ENCODE results near the gene KL.

KL gene

GRCh38 chr13:33016414-33017322 lies at the start of gene KL:
Gene KL, plus strand, starts transcription at chr13:33016423. Its CDS starts 18 bp downstream, at chr13:33016441.
- no peak for DNase-seq (ENCODE audit: low spot score)

DNA sequence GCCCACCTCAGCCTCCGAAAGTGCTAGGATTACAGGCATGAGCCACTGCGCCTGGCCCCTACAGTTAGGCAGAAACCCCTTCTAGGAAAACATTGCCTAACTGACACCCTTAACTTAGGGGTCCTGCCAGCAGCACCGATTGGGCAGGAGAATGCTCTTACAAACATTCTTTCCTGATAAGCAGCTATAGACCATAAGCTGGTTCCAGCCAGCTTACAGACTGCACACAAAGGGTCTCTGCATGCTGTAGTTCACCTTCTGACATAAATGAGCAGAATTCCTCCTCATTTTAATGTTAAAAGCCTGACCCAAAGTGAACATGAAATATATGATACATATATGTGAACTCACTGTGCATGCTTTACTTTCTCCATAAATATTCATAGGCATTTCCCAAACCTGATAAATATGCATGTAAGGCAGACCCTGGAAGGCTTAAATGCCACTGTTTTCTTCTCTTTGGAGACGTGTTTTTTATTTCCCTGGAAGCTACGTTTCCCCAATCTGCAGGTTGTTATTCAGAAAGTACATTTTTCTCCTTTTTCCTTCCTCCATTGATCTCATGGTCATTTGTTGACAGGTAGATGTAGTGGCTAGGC lies 48.5 kb upstream of the KL start:
- no peak for DNase-seq (ENCODE audit: low spot score)

GRCh38 chr13:32968316-32968715 lies 47.9 kb upstream of the KL start:
- no peak for DNase-seq (ENCODE audit: low spot score)

DNA sequence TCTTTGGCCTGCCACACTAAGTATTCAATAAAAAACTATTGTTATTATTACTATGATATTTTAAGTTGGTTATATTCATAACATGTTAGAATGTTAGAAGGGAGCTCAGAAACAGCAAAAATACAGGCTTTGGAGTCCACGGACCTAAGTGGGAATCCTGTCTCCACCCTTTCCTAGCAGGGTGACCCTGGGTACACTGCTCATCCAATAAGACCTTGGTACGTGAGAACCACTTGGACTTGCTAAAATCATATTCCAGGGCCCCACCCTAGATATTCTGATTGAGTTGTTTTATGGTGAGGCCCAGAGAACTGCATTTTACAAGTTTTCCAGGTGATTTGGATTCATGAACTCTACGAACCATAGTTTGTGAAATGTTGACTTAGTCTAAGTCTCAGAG lies 47.4 kb upstream of the KL start:
- DNase-seq (ENCODE audit: low spot score): no peak

GRCh38 chr13:32969516-32969941 lies 46.7 kb upstream of the KL start:
- peak; percentile 67 for DNase-seq (ENCODE audit: low spot score)

GRCh38 chr13:32976056-32976805 lies 40.0 kb upstream of the KL start:
- DNase-seq (ENCODE audit: low spot score): no peak

DNA sequence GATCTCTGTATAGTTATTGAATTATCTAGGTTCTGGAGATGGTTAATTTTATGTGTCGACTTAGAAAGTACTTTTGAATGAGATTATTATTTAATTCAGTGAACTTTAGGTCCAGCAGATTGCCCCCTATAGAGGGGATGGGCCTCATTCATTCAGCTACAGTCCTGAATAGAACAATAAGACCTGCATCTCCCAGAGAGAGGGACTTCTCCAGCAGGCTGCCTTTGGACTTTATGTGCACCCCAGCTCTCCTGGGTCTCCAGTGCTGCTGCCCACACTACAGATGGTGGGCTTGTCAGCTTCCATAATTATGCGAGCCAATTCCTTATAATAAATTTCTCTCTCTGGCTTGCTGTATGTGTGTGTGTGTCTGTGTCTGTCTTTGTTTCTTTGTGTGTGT lies 39.3 kb upstream of the KL start:
- no peak for DNase-seq (ENCODE audit: low spot score)

- DNase-seq (ENCODE audit: low spot score): no peak
These were observed 38.9 kb upstream of the KL start for GRCh38 chr13:32977321-32977720.

DNA sequence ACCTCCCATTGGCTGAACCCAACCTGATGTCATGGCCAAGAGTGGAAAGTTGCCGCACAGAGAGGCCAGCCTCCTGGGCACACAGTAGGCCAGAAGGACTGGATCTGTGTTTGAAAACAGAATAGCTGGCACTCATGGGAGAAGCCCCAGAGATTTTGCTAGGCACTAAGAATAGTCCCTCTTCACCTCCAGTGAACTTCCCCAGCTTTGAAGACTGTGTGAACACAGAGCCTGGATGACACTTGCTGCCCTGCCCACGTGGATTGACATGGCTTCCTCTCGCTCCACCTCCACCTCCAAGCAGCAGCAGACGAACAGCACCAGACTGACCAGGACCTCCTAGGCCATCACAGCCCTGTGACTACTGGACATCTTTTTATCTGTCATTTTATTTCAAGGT lies 37.9 kb upstream of the KL start:
- DNase-seq (ENCODE audit: low spot score): no peak

- no peak for DNase-seq (ENCODE audit: low spot score)
These were observed 33.2 kb upstream of the KL start for GRCh38 chr13:32983058-32983457.

GRCh38 chr13:32984857-32985626 lies 31.2 kb upstream of the KL start:
- no peak for DNase-seq (ENCODE audit: low spot score)

- no peak for DNase-seq (ENCODE audit: low spot score)
These were observed 29.7 kb upstream of the KL start for GRCh38 chr13:32986552-32986951.

- no peak for DNase-seq (ENCODE audit: low spot score)
These were observed 28.8 kb upstream of the KL start for GRCh38 chr13:32987462-32987861.

DNA sequence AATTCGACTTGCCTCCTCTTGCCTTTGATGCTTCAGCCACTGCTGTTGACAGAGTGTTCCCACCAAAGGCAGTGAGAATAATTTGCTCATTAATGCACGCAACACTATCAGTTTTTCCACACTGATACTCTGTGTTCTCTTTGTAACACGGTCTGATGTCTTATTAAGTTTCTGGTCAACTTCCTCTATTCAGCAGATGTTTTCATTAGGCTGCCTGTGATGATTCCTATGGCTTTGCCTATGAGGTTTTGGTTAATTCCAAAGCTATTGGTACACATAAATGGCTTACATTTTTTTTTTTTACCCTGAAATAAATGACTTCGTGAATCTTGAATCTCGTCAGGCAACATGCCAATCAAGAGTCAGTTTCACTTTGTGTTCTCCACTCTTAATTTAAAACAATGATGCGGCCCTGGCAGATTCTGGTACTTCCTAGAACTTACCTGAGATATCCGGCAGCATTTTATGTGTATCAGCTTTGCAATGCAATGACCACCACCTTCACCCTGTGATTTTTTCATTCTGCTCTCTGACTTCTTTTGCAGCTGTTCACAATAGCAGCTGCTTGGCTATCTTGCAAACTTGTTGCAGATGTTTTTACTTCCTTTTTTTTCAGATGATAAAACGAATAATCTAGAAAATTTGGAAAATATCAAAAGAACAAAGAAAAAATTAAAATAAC lies 27.5 kb upstream of the KL start:
- no peak for DNase-seq (ENCODE audit: low spot score)

GRCh38 chr13:32989290-32989667 lies 26.9 kb upstream of the KL start:
- no peak for DNase-seq (ENCODE audit: low spot score)

DNA sequence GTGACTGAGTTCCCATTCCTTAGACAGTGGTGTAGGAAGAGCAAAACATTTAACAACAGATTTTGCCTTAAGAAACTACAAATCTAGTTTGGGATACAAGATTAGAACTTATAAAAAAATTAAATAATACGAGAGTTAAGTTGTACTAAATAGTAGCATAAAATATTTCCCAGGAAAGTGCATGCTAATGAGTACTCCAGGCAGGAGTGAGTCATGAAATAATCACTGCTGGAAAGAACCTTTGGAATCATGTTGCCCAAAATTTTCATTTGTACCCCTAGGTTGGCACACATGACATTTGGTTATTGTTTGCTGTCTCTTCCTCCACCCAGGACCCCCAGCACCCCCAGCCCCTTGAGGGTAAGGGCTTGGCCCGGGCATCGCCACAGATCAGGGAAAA lies 26.3 kb upstream of the KL start:
- no peak for DNase-seq (ENCODE audit: low spot score)

GRCh38 chr13:32993145-32993544 lies 23.1 kb upstream of the KL start:
- no peak for DNase-seq (ENCODE audit: low spot score)

GRCh38 chr13:32997399-32997798 lies 18.8 kb upstream of the KL start:
- no peak for DNase-seq (ENCODE audit: low spot score)

GRCh38 chr13:32998966-32999365 lies 17.3 kb upstream of the KL start:
- DNase-seq (ENCODE audit: low spot score): no peak

DNA sequence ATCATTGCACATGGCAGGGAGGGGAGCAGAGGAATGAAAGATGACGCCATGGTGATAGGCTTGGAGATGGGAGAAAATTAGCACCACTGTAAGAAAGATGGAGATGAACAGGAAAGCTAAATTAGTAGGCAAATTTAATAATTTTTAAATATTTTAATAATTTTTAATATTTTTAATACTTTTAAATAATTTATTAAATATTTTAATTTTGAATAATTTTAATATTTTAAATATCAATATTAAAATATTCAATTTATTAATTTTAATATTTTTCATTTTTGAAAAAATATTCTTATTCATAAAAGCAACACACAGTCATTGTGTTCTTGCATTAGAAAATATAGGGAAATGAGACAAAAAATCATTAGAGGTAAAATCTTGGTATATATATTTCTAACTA lies 15.9 kb upstream of the KL start:
- DNase-seq (ENCODE audit: low spot score): no peak

GRCh38 chr13:33003458-33004019 lies 12.7 kb upstream of the KL start:
- DNase-seq (ENCODE audit: low spot score): no peak
